ENCODE data around the gene CTCFL.

- TF ChIP-seq CTCF (IDR thresholded peaks at IDR 0.05) (no peak), POLR2A (IDR thresholded peaks at IDR 0.05) (no peak)
These were observed 75.3 kb downstream of the CTCFL start for GRCh38 chr20:57449398-57450354.
